Transverse colon (tissue), 4 donors: ENCODE results near the gene TRMT44.

Experiments used
- CTCF ChIP-seq, 5 experiments: fragments of 200-600 bp in 3 of 5; fragments of 450-650 bp in 2 of 5; sonication (generic) in 3 of 5; IDR thresholded peaks; 1 replicate in 2 of 5; 2 replicates in 3 of 5; pipeline ENCODE4 v1.5.1; 2016 to 2017; ENCODE audit warnings: antibody characterized with exemption in 5 of 5, inconsistent platforms in 3 of 5, mild to moderate bottlenecking in 2 of 5, moderate library complexity in 1 of 5
- EP300 ChIP-seq: sonication (generic); formaldehyde crosslinking; IDR thresholded peaks from one replicate; pipeline ENCODE4 v1.6.1; 2017; ENCODE audit warnings: antibody characterized with exemption, low read depth
- POLR2A ChIP-seq: fragments of 450-650 bp; IDR thresholded peaks from one replicate; pipeline ENCODE4 v1.6.1; 2016; ENCODE audit warnings: antibody characterized with exemption, mild to moderate bottlenecking, moderate library complexity
- POLR2AphosphoS5 ChIP-seq, 3 donors: sonication (generic); formaldehyde crosslinking; IDR thresholded peaks; one replicate each; pipeline ENCODE4 v1.6.1; 2016; ENCODE audit warnings: antibody characterized with exemption in 3 of 3

GRCh38 chr4:8478371-8478770, 37.8 kb downstream of the TRMT44 start:
- TF ChIP-seq CTCF (IDR thresholded peaks at IDR 0.05) (no peak), POLR2AphosphoS5 (IDR thresholded peaks at IDR 0.05) (no peak), EP300 (no peak), POLR2A (no peak)
